Kidney epithelial cell (primary cell): ENCODE measurements around the gene HTRA3. TPM values are rescaled to one million over a fixed set of nuclear protein-coding genes. Genes with fewer than 3 reads are reported as not detected.

Experiments used
- DNase-seq: peaks from one replicate; pipeline ENCODE4 v3.0.0-alpha.2; 2010; ENCODE audit warnings: low read depth
- H3K27me3 ChIP-seq: 2 replicates; pipeline ENCODE4 v1.6.0; 2011; ENCODE audit warnings: low read length; ENCODE audit not compliant: control insufficient read depth, insufficient read depth
- H3K36me3 ChIP-seq: 2 replicates; pipeline ENCODE4 v1.5.1; 2011; ENCODE audit warnings: low read length; ENCODE audit not compliant: control insufficient read depth, insufficient read depth
- H3K4me3 ChIP-seq: 2 replicates; pipeline ENCODE4 v1.5.1; 2011; ENCODE audit warnings: low read depth, mild to moderate bottlenecking, control low read depth, low read length
- total RNA-seq: library from RNA; depleted of rRNA; stranded (reverse); fragments of >200 nt; gene quantifications from 2 replicates; pipeline ENCODE4 v1.2.3, GENCODE V29; 2015
- TF ChIP-seq, protein P1 (sequence below): IDR thresholded peaks from 2 replicates; pipeline ENCODE4 v1.5.1; 2011; ENCODE audit warnings: mild to moderate bottlenecking, moderate library complexity, low read length, control low read depth, inconsistent platforms; ENCODE audit not compliant: insufficient read depth, poor library complexity, severe bottlenecking

The HTRA3 gene
- total RNA-seq, 1 donor from 2014 or later = 4.7 TPM

GRCh38 chr4:8331575-8331955, 62.0 kb downstream of the HTRA3 start:
- DNase-seq = no peak
- Histone ChIP-seq H3K27me3 (no peaks in the 10 kb centered on the region), H3K36me3 (no peaks in the 10 kb centered on the region), H3K4me3 (no peak overlapping the region)
- TF ChIP-seq, protein P1, sequence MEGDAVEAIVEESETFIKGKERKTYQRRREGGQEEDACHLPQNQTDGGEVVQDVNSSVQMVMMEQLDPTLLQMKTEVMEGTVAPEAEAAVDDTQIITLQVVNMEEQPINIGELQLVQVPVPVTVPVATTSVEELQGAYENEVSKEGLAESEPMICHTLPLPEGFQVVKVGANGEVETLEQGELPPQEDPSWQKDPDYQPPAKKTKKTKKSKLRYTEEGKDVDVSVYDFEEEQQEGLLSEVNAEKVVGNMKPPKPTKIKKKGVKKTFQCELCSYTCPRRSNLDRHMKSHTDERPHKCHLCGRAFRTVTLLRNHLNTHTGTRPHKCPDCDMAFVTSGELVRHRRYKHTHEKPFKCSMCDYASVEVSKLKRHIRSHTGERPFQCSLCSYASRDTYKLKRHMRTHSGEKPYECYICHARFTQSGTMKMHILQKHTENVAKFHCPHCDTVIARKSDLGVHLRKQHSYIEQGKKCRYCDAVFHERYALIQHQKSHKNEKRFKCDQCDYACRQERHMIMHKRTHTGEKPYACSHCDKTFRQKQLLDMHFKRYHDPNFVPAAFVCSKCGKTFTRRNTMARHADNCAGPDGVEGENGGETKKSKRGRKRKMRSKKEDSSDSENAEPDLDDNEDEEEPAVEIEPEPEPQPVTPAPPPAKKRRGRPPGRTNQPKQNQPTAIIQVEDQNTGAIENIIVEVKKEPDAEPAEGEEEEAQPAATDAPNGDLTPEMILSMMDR = no peak

GRCh38 chr4:8332038-8332857, 62.7 kb downstream of the HTRA3 start:
- Histone ChIP-seq H3K36me3 (no peaks in the 10 kb centered on the region), H3K27me3 (no peaks in the 10 kb centered on the region), H3K4me3 (no peak overlapping the region)
- no peak for DNase-seq
- TF ChIP-seq, protein P1 = no peak

DNA sequence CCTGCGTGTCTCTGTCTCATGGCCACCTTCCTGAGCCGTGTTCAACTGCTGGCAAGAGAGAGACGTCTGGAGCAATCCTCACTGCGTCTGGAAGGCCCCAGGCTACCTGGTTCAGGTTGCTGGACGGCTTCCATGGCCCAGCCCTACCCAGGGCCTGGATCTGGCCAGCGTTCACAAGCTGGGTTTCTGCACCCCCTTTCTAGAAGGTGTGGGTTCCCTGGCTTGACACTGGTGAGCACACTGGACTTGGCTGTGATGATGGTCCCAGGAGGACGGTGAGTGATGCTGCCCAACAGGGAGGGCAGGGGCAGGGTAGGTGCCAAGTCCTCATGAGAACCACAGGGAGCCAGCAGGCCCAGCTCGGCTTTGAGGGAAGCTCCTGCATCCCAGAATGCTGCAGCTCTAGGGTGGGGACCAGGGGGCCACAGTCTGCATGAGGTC, 63.4 kb downstream of the HTRA3 start:
- Histone ChIP-seq H3K4me3 (no peak overlapping the region), H3K27me3 (no peaks in the 10 kb centered on the region), H3K36me3 (no peaks in the 10 kb centered on the region)
- TF ChIP-seq, protein P1 = no peak
- DNase-seq = no peak

GRCh38 chr4:8333726-8334460, 64.3 kb downstream of the HTRA3 start:
- Histone ChIP-seq H3K27me3 (no peaks in the 10 kb centered on the region), H3K36me3 (no peaks in the 10 kb centered on the region), H3K4me3 (no peak overlapping the region)
- TF ChIP-seq, protein P1 = no peak
- no peak for DNase-seq

DNA sequence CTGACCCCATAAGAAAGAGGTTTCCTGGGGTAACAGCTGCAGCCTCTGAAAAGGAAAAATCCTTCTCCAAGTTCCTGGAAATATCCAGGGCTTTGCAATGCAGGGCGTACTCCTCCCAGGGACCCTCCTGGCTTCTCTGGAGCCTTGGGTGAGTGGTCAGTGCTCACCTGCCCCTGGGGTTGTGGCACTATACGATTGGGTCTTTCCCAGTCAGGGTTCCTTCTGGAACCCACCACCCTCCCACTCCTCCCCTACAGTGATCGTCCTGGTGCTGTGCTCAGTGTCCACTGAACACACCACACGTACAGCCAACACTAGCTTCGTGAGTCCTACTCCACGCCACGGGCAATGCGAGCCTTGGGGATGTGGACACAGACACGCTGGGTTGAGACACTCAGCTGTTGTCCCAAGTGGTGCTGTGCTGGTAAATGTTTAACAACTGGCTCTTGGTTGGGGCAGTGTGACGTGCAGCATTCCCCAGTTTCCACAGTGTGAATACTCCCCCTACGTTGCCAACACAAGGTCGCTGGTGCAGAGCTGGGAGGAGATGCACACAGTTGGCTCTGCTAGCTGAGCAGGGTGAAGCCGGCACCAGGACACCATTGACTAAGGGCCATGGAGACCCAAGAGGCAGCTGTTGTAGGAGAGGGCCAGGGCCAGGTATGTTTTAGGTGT, 65.4 kb downstream of the HTRA3 start:
- TF ChIP-seq, protein P1 = no peak
- DNase-seq = no peak

More for the DNA sequence above, 65.4 kb downstream of the HTRA3 start:
- Histone ChIP-seq H3K36me3 (no peaks in the 10 kb centered on the region), H3K27me3 (no peaks in the 10 kb centered on the region), H3K4me3 (no peak overlapping the region)
